Pons (tissue), 1 donor: ENCODE measurements around the gene OTUB2.

Experiments used
- DNase-seq: peaks from one replicate; pipeline ENCODE4 v3.0.0-alpha.2; 2016; ENCODE audit warnings: low spot score

OTUB2 gene

DNA sequence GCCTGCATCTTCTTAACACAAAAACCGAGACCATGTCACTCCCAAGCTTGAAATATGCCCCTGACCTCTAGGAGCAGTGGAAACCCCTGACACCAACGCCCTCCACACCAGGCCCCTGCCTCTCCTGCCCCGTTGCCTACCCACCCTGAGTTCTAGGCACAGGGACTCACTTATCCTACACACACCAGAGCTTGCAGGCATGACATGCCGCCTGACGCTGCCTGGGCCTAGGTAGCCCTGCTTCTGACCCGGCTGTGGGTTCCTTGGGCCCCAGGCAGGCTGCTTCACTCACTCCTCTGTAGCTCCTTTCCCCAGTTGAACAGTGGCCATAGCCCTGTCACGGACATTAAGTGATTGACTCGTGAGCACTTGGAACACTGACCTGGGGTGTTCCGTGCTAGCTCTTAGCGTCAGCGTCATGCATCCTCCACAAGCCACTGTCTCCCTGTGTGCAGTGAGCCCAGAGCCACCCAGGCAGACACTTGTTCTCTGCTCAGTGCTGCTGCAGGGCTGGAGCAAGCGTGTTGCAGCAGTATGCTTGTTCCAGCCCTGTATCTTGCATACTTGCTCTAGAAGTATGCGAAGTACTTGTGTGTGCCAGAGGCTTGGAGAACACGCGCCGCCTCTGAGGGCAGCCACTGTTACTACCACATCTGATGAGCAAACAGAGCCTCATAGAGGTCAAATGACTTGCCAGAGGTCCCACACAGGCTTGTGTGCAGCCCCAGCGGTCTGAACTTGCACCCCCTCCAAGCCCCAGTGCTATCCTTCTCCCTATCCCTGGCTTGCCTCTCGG, 15.6 kb downstream of the OTUB2 start:
- DNase-seq, result no peak

- DNase-seq, result no peak
Observed at GRCh38 chr14:94042433-94043091, 16.4 kb downstream of the OTUB2 start.

- no peak for DNase-seq
Observed at GRCh38 chr14:94043111-94043755, 17.1 kb downstream of the OTUB2 start.

DNA sequence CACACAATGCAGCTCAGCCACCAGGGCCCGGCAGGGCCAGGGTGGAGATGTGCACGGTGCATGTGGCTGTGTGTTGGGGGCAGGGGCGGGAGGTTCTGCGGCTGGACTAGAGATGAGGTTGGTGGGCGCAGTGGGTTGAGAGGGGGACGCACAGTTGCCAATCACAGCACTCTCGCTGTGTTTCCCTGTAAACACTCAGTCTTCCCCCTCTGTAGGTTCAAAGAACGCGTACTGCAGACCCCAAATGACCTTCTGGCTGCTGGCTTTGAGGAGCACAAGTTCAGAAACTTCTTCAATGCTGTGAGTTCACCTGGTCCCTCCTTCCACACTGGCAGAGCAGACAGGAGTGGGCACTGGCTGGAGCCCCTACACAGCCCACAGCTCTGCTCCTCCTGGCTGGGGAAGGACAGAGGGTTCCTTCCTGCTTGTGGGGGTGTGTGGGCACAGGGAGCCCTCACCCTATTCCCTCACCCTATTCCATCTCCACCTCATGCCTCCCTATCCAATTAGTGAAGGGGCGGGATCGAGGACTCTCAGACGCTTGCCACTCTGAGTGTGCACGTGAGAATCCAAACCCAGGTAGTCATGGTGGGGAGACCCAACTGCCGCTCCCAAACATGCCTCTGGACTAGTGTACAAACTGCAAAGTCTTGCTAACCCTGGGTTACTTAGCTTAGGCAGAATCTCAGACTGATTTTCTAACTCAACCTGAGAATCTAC, 17.8 kb downstream of the OTUB2 start:
- no peak for DNase-seq

- DNase-seq, result no peak
Observed at GRCh38 chr14:94044476-94045091, 18.4 kb downstream of the OTUB2 start.

GRCh38 chr14:94045101-94045500, 19.0 kb downstream of the OTUB2 start:
- DNase-seq, result no peak

DNA sequence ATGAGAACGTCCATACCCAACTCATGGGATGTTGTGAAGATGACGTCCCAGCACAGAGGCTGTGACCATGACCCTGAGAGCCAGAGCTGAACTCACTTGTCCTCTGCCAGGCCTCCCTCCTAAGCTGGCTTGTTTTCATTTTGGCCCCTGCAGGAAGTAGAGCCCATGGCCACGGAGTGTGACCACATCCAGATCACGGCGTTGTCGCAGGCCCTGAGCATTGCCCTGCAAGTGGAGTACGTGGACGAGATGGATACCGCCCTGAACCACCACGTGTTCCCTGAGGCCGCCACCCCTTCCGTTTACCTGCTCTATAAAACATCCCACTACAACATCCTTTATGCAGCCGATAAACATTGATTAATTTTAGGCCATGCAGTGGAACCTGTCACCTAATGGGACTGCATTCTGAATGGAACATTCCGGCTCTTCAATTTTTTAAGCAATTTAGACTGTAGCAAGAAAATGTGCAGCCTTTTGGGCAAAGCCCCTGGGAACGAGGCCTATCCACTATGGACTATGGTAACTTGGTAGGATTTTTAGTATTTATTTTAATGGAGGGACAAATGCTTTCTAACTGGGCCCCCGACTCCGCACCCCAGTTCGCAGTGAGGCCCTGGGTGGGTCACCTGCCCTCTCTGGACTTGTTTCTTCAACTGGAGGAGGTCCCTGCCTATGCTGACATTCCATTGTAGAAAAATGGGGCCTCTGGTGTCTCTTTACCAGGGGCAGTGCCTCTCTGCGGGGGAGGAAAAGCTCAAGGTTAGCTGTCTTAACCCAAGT, 19.6 kb downstream of the OTUB2 start:
- DNase-seq, result no peak

DNA sequence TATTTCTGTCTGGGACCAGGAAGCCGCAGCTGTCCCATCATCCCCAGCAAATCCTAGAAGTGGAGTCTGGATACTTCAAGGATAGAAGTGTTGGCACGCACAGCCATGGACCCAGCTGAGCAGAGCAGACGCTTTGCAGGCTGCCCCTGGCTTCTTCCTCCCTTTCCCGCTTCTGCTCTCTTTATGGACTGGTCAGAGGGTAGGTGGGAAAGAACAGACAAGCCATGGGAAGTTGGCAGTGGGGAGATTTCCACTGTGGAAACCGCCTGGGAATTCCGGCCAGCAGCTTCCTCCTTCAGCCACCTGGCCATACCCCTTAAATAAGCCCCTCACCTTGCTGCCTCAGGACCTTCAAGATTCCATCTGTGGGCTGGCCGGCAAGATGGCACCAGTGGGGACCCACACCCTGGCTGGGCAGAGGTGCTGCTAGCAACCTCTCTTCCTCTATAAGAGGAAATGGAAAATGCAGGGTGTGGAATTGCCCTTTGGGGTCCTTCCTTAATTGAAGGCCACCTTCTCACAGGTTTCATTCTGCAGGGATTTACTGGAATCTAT, 20.6 kb downstream of the OTUB2 start:
- no peak for DNase-seq

- no peak for DNase-seq
Observed at GRCh38 chr14:94047581-94047980, 21.4 kb downstream of the OTUB2 start.

GRCh38 chr14:94048691-94049624, 22.8 kb downstream of the OTUB2 start:
- no peak for DNase-seq

DNA sequence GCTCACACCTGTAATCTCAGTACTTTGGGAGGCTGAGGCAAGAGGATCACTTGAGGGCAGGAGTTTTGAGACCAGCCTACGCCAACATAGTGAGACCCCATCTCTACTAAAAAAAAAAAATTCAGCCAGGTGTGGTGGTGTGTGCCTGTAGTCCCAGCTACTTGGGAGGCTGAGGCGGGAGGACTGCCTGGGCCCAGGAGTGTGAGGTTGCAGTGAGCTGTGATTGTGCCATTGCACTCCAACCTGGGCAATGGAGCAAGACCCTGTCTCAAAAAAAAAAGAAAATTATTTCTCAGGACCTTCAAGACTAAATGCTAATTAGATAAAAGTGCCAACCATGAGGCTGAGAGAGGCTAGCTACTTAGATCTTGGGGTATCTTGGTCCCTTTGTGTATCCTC, 23.5 kb downstream of the OTUB2 start:
- DNase-seq, result no peak

- no peak for DNase-seq
Observed at GRCh38 chr14:94050231-94050880, 24.2 kb downstream of the OTUB2 start.

DNA sequence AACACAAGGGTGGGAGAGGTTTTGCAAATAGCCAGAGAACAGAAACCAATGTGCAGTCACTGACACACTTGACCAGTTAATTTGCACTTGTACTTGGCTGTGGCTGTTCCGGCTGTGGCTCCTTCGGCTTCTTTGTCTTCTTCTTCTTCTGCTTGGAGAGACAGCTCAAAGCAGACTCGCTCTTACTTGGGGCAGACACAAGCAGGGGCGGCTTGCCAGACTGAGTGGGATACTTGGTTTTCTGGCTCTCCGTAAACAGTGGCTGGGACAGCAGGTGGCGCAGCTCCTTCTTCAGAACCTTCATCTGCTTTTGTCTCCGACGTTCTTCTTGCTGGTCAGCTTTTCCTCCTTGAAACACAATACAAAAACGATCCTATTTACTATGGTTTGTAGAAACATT, 25.0 kb downstream of the OTUB2 start:
- peak; percentile 62 for DNase-seq

DNA sequence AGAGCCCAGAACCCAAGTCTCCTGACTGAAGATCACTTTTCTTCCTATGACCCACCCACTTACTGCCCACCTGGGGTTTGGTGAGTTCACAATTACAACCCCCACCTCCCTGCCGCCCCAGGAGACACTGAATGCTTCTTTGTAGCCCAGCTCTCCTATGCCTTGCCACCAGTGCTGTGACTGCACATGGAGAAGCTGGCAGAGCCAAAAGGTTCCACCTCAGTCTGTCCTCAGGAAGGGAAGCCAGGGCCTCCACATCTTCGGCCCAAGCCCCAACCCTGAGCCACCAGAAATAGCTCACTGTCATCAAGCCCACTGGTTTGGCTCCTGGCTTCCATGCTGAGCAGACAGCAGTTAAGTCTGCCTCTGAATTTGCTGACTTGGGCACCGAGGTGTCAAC, 25.6 kb downstream of the OTUB2 start:
- no peak for DNase-seq

- DNase-seq, result no peak
Observed at GRCh38 chr14:94052199-94052598, 26.1 kb downstream of the OTUB2 start.

- DNase-seq, result no peak
Observed at GRCh38 chr14:94052662-94053061, 26.5 kb downstream of the OTUB2 start.

GRCh38 chr14:94054401-94054800, 28.3 kb downstream of the OTUB2 start:
- no peak for DNase-seq

- no peak for DNase-seq
Observed at GRCh38 chr14:94054936-94055335, 28.8 kb downstream of the OTUB2 start.

DNA sequence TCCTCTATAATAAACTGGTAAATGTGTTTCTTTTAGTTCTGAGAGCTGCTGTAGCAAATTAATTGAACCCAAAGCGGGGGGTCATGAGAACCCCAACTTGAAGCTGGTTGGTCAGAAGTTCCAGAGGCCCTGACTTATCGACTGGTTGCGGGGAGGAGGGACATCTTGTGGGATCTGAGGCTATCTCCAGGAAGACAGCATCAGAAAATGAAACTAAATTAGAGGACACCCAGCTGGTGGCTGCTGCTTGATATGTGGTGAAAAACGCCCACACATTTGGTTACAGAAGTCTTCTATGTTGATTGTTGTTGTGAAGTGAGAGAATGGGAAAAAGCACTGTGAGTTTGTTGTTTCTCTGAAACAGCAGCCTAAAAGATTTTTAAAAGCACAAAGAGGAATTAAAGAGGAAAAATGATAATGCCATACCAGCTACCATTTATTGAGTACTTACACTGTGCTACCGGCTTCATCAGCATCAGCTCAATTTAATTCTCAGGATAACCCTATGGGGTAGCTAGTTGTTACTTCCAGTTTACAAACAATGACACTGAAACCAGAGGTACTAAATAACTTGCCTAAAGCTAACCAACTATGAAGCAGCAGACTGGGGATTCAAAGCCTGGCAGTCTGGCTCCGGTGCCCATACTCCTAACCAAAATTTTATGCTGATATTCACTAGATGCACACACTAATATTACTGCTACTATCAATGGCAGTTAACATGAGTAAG, 30.6 kb downstream of the OTUB2 start:
- DNase-seq, result peak; percentile 40
